ENCODE results near the gene EEFSEC. TPM values are rescaled to one million over a fixed set of nuclear protein-coding genes. Genes with fewer than 3 reads are reported as not detected.

Gene EEFSEC
- total RNA-seq, 1 donor from 2014 or later = 0.92 TPM

GRCh38 chr3:128455786-128456748 lies 302.8 kb downstream of the EEFSEC start:
- H3K4me2 ChIP-seq = no peak overlapping the region
- Mint-ChIP-seq H3K27ac (peak overlapping the region; percentile 10), H3K9me3 (peaks cover 3% of the 10 kb centered on the region), H3K27me3 (ENCODE audit: insufficient read depth, low read depth) (peaks cover 18% of the 10 kb centered on the region), H3K4me1 (peaks cover 26% of the 10 kb centered on the region), H3K36me3 (no peaks in the 10 kb centered on the region), H3K4me3 (no peak overlapping the region)
- no peak overlapping the region for H3K27ac ChIP-seq
- no peak overlapping the region for H3K4me3 ChIP-seq
- TF ChIP-seq CTCF (IDR thresholded peaks at IDR 0.05) (no peak), EZH2phosphoT487 (IDR thresholded peaks at IDR 0.05) (no peak), EZH2 (IDR thresholded peaks at IDR 0.05) (no peak)
- H3K9ac ChIP-seq = no peak overlapping the region
- no peaks in the 10 kb centered on the region for H3F3A ChIP-seq (ENCODE audit: low read depth)
- no peaks in the 10 kb centered on the region for H3K9me3 ChIP-seq (ENCODE audit: low read depth)
- no peak overlapping the region for H2AFZ ChIP-seq (replicated peaks)
- no peaks in the 10 kb centered on the region for H3K79me2 ChIP-seq (ENCODE audit: low read depth)
- DNase-seq (ENCODE audit: low spot score) = no peak
- H3K4me1 ChIP-seq = peaks cover 5% of the 10 kb centered on the region
- H4K20me1 ChIP-seq (ENCODE audit: low read depth) = no peaks in the 10 kb centered on the region
- peaks cover 22% of the 10 kb centered on the region for H3K27me3 ChIP-seq
- H3K36me3 ChIP-seq = no peaks in the 10 kb centered on the region

GRCh38 chr3:128456776-128457715 lies 303.8 kb downstream of the EEFSEC start:
- Histone ChIP-seq H3F3A (ENCODE audit: low read depth) (no peaks in the 10 kb centered on the region), H3K27me3 (peaks cover 22% of the 10 kb centered on the region), H2AFZ (replicated peaks) (no peak overlapping the region), H3K4me2 (no peak overlapping the region), H3K79me2 (ENCODE audit: low read depth) (no peaks in the 10 kb centered on the region), H3K9ac (no peak overlapping the region), H3K4me1 (peaks cover 5% of the 10 kb centered on the region), H3K36me3 (no peaks in the 10 kb centered on the region), H3K4me3 (no peak overlapping the region), H4K20me1 (ENCODE audit: low read depth) (no peaks in the 10 kb centered on the region), H3K27ac (no peak overlapping the region), H3K9me3 (ENCODE audit: low read depth) (no peaks in the 10 kb centered on the region)
- H3K36me3 Mint-ChIP-seq = no peaks in the 10 kb centered on the region
- H3K27ac Mint-ChIP-seq = no peak overlapping the region
- no peak overlapping the region for H3K4me3 Mint-ChIP-seq
- TF ChIP-seq CTCF (IDR thresholded peaks at IDR 0.05) = no peak
- TF ChIP-seq EZH2 (IDR thresholded peaks at IDR 0.05) = no peak
- TF ChIP-seq EZH2phosphoT487 (IDR thresholded peaks at IDR 0.05) = no peak
- H3K9me3 Mint-ChIP-seq = peaks cover 3% of the 10 kb centered on the region
- DNase-seq (ENCODE audit: low spot score) = peak; percentile 58
- H3K27me3 Mint-ChIP-seq (ENCODE audit: insufficient read depth, low read depth) = peaks cover 14% of the 10 kb centered on the region
- H3K4me1 Mint-ChIP-seq = peaks cover 26% of the 10 kb centered on the region

- no peak overlapping the region for H3K4me2 ChIP-seq
- H3K36me3 Mint-ChIP-seq = no peaks in the 10 kb centered on the region
- no peaks in the 10 kb centered on the region for H3K79me2 ChIP-seq (ENCODE audit: low read depth)
- H3K27ac Mint-ChIP-seq = no peak overlapping the region
- H3K4me3 Mint-ChIP-seq = peak overlapping the region; percentile 46
- no peak overlapping the region for H2AFZ ChIP-seq (replicated peaks)
- H3K9me3 Mint-ChIP-seq = peaks cover 3% of the 10 kb centered on the region
- no peaks in the 10 kb centered on the region for H3K36me3 ChIP-seq
- no peak overlapping the region for H3K9ac ChIP-seq
- H3K27me3 Mint-ChIP-seq (ENCODE audit: insufficient read depth, low read depth) = peaks cover 14% of the 10 kb centered on the region
- peaks cover 28% of the 10 kb centered on the region for H3K4me1 Mint-ChIP-seq
- H3K4me3 ChIP-seq = no peak overlapping the region
- no peaks in the 10 kb centered on the region for H3F3A ChIP-seq (ENCODE audit: low read depth)
- H3K4me1 ChIP-seq = peaks cover 5% of the 10 kb centered on the region
- no peaks in the 10 kb centered on the region for H3K9me3 ChIP-seq (ENCODE audit: low read depth)
- H3K27me3 ChIP-seq = peaks cover 22% of the 10 kb centered on the region
- no peak for DNase-seq (ENCODE audit: low spot score)
- TF ChIP-seq EZH2phosphoT487 (IDR thresholded peaks at IDR 0.05) (no peak), EZH2 (IDR thresholded peaks at IDR 0.05) (no peak), CTCF (IDR thresholded peaks at IDR 0.05) (no peak)
- no peaks in the 10 kb centered on the region for H4K20me1 ChIP-seq (ENCODE audit: low read depth)
- H3K27ac ChIP-seq = no peak overlapping the region
Observed at GRCh38 chr3:128457937-128458336, 304.7 kb downstream of the EEFSEC start.

Small RNA genes within 50 kb of the gene (small RNA-seq; reads per million reads assigned to genes)
- gene RNU6-823P = not detected

Other genes with a start within 250 kb of the EEFSEC start
- gene KBTBD12, start 238.2 kb upstream of the EEFSEC start, total RNA-seq (ENCODE audit: low replicate concordance) = 0.15 TPM in 1 of 2 replicates, not detected in the other
- gene SEC61A1, start 101.0 kb upstream of the EEFSEC start, total RNA-seq (ENCODE audit: low replicate concordance) = 79.1 and 92.6 TPM in 2 replicates
- 91.4 and 110 TPM in 2 replicates for gene RUVBL1, start 29.7 kb upstream of the EEFSEC start, total RNA-seq (ENCODE audit: low replicate concordance)